Measurements from ENCODE around the gene PLAU. TPM values are rescaled to one million over a fixed set of nuclear protein-coding genes. Genes with fewer than 3 reads are reported as not detected.
A peak's percentile ranks its signal among the peaks of the same experiment; 100 is the strongest.

The PLAU gene
- total RNA-seq, 2 experiments from 2014 or later = not detected

DNA sequence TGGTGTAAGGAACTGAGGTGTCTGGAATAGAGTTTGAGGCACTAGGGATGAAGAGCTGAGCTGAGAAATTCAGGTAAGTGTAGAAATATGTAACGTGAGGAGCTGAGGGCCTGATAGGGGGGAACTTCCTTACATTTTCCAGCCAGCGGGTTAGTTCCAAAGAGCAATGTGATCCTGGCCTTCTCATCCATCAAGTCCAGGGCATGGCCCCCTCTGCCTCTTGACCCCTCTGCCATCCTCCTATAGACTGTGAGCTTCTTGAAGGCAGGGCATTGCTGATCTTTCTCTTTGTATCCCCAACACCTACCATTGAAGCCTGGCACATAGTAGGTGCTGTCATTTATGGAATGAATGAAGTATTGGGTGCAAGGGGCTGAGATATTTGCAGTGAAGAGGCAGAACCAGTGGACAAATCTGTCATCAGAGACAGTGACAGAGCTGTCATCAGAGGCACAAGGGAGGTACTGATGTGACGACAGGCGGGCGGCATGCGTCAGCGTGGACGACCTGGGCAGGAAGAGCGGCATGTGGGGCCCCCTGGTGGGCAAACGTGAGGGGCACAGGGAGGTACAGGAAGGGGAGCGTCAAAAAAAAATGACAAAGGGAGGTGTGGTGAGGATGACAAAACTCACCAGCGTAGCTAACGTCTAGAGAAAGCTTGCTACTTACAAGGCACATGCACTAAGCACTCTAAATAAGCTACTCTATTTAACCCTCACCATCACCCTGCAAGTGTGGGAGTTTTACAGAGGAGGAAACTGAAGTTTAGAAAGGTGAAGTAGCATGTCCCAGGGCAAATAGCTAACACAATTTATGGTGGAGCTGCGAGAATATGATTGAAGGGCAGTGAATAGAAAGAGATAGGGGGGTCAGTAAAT, 31.4 kb upstream of the PLAU start:
- H3K27me3 ChIP-seq (ENCODE audit: control insufficient read depth in 1 of 2, insufficient read depth in 2 of 2, low read length in 2 of 2) = no peaks in the 10 kb centered on the region
- peak overlapping the region in 1 of 2 donors; percentile 33 for H3K27ac ChIP-seq (ENCODE audit: low read depth in 1 of 2, low read length in 2 of 2)
- intact Hi-C loops (cut with DNase I, micrococcal nuclease) = loop anchor here (1.0 to 10.0 kb wide), 8 partner anchors 30 to 1355 kb away; partner anchors contain the start of genes KAT6B (in 2 of the 2) and COMTD1 (in 1 of the 2)
- H3K36me3 ChIP-seq (ENCODE audit: insufficient read depth, low read length) = no peaks in the 10 kb centered on the region
- no peaks in the 10 kb centered on the region for H3K9me3 ChIP-seq (ENCODE audit: control insufficient read depth in 1 of 2, insufficient read depth in 1 of 2, low read length in 2 of 2)
- Mint-ChIP-seq H3K4me1 (ENCODE audit: low read depth) (peaks cover 24% of the 10 kb centered on the region), H3K27ac (peak overlapping the region; percentile 72), H3K9me3 (no peaks in the 10 kb centered on the region), H3K4me3 (peak overlapping the region; percentile 15), H3K36me3 (ENCODE audit: low read depth) (peaks cover 5% of the 10 kb centered on the region), H3K27me3 (no peaks in the 10 kb centered on the region)
- no peak overlapping the region for H3K4me3 ChIP-seq (ENCODE audit: low read length)
- DNase-seq (peak; percentile 90 to 98 (median 94)), ATAC-seq (ENCODE audit: poor library complexity) (peak; percentile 89)
- POLR2A ChIA-PET = interaction anchor here (0.6 to 1.9 kb wide), 25 partner anchors 12 to 202 kb away, joined by 3 to 21 read pairs (median 4); partner anchors contain the start of gene CHCHD1
- CTCF ChIA-PET = interaction anchor here (0.6 to 4.8 kb wide), 42 partner anchors 9 to 202 kb away, joined by 3 to 103 read pairs (median 4); partner anchors contain the start of genes CHCHD1 and SEC24C
- peaks cover 37% of the 10 kb centered on the region for H3K4me1 ChIP-seq (ENCODE audit: insufficient read depth, low read length)
- TF ChIP-seq, protein P1, sequence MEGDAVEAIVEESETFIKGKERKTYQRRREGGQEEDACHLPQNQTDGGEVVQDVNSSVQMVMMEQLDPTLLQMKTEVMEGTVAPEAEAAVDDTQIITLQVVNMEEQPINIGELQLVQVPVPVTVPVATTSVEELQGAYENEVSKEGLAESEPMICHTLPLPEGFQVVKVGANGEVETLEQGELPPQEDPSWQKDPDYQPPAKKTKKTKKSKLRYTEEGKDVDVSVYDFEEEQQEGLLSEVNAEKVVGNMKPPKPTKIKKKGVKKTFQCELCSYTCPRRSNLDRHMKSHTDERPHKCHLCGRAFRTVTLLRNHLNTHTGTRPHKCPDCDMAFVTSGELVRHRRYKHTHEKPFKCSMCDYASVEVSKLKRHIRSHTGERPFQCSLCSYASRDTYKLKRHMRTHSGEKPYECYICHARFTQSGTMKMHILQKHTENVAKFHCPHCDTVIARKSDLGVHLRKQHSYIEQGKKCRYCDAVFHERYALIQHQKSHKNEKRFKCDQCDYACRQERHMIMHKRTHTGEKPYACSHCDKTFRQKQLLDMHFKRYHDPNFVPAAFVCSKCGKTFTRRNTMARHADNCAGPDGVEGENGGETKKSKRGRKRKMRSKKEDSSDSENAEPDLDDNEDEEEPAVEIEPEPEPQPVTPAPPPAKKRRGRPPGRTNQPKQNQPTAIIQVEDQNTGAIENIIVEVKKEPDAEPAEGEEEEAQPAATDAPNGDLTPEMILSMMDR (IDR thresholded peaks at IDR 0.05) = peak; percentile 92

DNA sequence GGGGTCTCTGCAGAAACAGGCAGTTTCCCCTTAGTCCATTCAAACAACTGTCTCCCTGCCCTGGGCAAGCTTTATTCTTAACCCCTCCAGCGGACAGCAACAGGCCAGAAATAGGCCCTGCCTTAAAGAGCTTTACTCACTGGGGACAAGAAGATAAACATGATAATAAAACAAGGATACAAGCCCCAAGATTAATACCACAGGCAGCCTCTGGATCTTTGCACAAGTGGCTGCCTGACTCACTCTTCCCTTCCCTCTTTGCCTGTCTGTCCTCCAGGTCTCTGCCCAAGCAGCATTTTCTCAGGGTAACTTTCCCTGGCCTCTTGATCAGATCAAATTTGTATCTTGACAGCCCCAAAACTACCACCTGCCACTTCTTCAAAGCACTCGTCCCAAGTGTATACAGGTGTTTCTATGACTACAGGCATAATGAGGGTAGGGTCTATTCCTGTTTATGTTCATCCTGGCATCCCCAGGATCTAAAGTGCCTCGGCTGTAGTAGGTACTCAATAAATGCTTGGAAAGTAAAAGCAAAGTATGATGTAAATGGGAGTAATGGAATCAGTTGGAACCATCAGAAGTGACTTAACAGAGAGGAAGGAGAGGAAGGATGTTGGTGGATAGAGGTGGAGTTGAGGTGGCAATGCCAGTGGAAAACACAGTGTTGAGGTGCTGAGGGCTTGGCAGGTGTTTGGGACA, 29.6 kb upstream of the PLAU start:
- intact Hi-C loops (cut with DNase I, micrococcal nuclease) = loop anchor here in 1 of 2 experiments (2.0 to 10.0 kb wide), 2 partner anchors 69 to 353 kb away; no protein-coding TSS in a partner anchor
- H3K4me1 Mint-ChIP-seq (ENCODE audit: low read depth) = peaks cover 23% of the 10 kb centered on the region
- H3K27me3 ChIP-seq (ENCODE audit: control insufficient read depth in 1 of 2, insufficient read depth in 2 of 2, low read length in 2 of 2) = no peaks in the 10 kb centered on the region

DNA sequence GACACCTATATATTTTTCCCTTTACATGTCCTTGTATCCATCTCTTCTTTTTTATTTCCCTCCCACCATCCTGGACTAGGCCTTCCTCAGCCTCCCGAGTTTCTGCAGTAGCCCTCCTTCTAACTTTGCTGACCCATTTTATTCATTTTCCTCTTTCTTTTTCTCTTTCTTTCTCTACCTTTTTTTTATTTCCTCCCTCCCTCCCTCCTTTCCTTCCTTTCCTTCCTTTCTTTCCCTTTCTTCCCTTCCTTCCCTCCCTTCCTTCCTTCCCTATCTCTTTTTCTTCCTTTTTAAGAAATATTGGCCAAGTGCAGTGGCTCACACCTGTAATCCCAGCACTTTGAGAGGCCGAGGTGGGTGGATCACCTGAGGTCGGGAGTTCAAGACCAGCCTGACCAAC, 26.9 kb upstream of the PLAU start:
- ChIA-PET CTCF (interaction anchor here (1.1 kb wide), 1 partner anchor 57 kb away, joined by 4 read pairs; no protein-coding TSS in a partner anchor), POLR2A (interaction anchor here (0.7 kb wide), 1 partner anchor 68 kb away, joined by 3 read pairs; no protein-coding TSS in a partner anchor)
- no peaks in the 10 kb centered on the region for H3K36me3 Mint-ChIP-seq (ENCODE audit: low read depth)
- no peaks in the 10 kb centered on the region for H3K27me3 ChIP-seq (ENCODE audit: control insufficient read depth in 1 of 2, insufficient read depth in 2 of 2, low read length in 2 of 2)
- no peaks in the 10 kb centered on the region for H3K36me3 ChIP-seq (ENCODE audit: insufficient read depth, low read length)
- H3K27ac Mint-ChIP-seq = no peak overlapping the region
- peaks cover 20% of the 10 kb centered on the region for H3K4me1 Mint-ChIP-seq (ENCODE audit: low read depth)
- no peaks in the 10 kb centered on the region for H3K9me3 ChIP-seq (ENCODE audit: control insufficient read depth in 1 of 2, insufficient read depth in 1 of 2, low read length in 2 of 2)
- DNase-seq (no peak), ATAC-seq (ENCODE audit: poor library complexity) (no peak)
- intact Hi-C loops (cut with DNase I, micrococcal nuclease) = loop anchor here in 1 of 2 experiments (10.0 kb wide), 1 partner anchor 351 kb away; no protein-coding TSS in a partner anchor
- no peak overlapping the region for H3K4me3 ChIP-seq (ENCODE audit: low read length)
- H3K4me3 Mint-ChIP-seq = no peak overlapping the region
- no peaks in the 10 kb centered on the region for H3K27me3 Mint-ChIP-seq
- no peaks in the 10 kb centered on the region for H3K9me3 Mint-ChIP-seq
- no peak overlapping the region for H3K27ac ChIP-seq (ENCODE audit: low read depth in 1 of 2, low read length in 2 of 2)
- TF ChIP-seq, protein P1 (IDR thresholded peaks at IDR 0.05) = no peak
- peaks cover 18% of the 10 kb centered on the region for H3K4me1 ChIP-seq (ENCODE audit: insufficient read depth, low read length)

More for the DNA sequence above, 29.6 kb upstream of the PLAU start:
- H3K27ac Mint-ChIP-seq = no peak overlapping the region
- Histone ChIP-seq H3K4me3 (ENCODE audit: low read length) (no peak overlapping the region), H3K36me3 (ENCODE audit: insufficient read depth, low read length) (no peaks in the 10 kb centered on the region), H3K4me1 (ENCODE audit: insufficient read depth, low read length) (peaks cover 25% of the 10 kb centered on the region), H3K27ac (ENCODE audit: low read depth in 1 of 2, low read length in 2 of 2) (no peak overlapping the region), H3K9me3 (ENCODE audit: control insufficient read depth in 1 of 2, insufficient read depth in 1 of 2, low read length in 2 of 2) (no peaks in the 10 kb centered on the region)
- POLR2A ChIA-PET = no interaction called here
- CTCF ChIA-PET = interaction anchor here (1.7 to 4.8 kb wide), 2 partner anchors 59 kb away, joined by 9 to 44 read pairs; no protein-coding TSS in a partner anchor
- H3K9me3 Mint-ChIP-seq = no peaks in the 10 kb centered on the region
- H3K36me3 Mint-ChIP-seq (ENCODE audit: low read depth) = no peaks in the 10 kb centered on the region
- TF ChIP-seq, protein P1 (IDR thresholded peaks at IDR 0.05) = no peak
- no peak overlapping the region for H3K4me3 Mint-ChIP-seq
- no peaks in the 10 kb centered on the region for H3K27me3 Mint-ChIP-seq
- ATAC-seq (ENCODE audit: poor library complexity) = no peak
- DNase-seq = no peak
